Inferior parietal cortex (tissue), 1 donor: Measurements from ENCODE around the gene CETN1.

Experiments used
- DNase-seq: peaks from one replicate; pipeline ENCODE4 v3.0.0-alpha.2; 2016; ENCODE audit errors: extremely low spot score

CETN1 gene

GRCh38 chr18:576924-577323, 3.3 kb upstream of the CETN1 start:
- no peak for DNase-seq

- no peak for DNase-seq
These were observed 2.4 kb upstream of the CETN1 start for GRCh38 chr18:577643-578375.

GRCh38 chr18:579238-579637, 942 bp upstream of the CETN1 start:
- DNase-seq, result no peak

- no peak for DNase-seq
These were observed 916 bp downstream of the CETN1 start for GRCh38 chr18:581096-581495.

- DNase-seq, result peak; percentile 25
These were observed 2.3 kb downstream of the CETN1 start for GRCh38 chr18:582465-582864.

- no peak for DNase-seq
These were observed 14.9 kb downstream of the CETN1 start for GRCh38 chr18:595068-595467.

- DNase-seq, result no peak
These were observed 15.4 kb downstream of the CETN1 start for GRCh38 chr18:595571-595970.

- DNase-seq, result no peak
These were observed 16.2 kb downstream of the CETN1 start for GRCh38 chr18:596288-596881.

- no peak for DNase-seq
These were observed 18.0 kb downstream of the CETN1 start for GRCh38 chr18:598124-598589.

- DNase-seq, result no peak
These were observed 19.9 kb downstream of the CETN1 start for GRCh38 chr18:600107-600506.

- no peak for DNase-seq
These were observed 24.6 kb downstream of the CETN1 start for GRCh38 chr18:604771-605170.

GRCh38 chr18:607930-608329, 27.8 kb downstream of the CETN1 start:
- no peak for DNase-seq

GRCh38 chr18:610214-610928, 30.2 kb downstream of the CETN1 start:
- no peak for DNase-seq

GRCh38 chr18:612156-612555, 32.0 kb downstream of the CETN1 start:
- DNase-seq, result no peak

GRCh38 chr18:614193-614592, 34.0 kb downstream of the CETN1 start:
- no peak for DNase-seq

GRCh38 chr18:615092-615521, 34.9 kb downstream of the CETN1 start:
- no peak for DNase-seq

- no peak for DNase-seq
These were observed 35.6 kb downstream of the CETN1 start for GRCh38 chr18:615773-616172.

- peak; percentile 68 for DNase-seq
These were observed 36.3 kb downstream of the CETN1 start for GRCh38 chr18:616380-616995.

- DNase-seq, result no peak
These were observed 37.9 kb downstream of the CETN1 start for GRCh38 chr18:617970-618504.

GRCh38 chr18:618618-619017, 38.4 kb downstream of the CETN1 start:
- DNase-seq, result no peak

GRCh38 chr18:621291-622043, 41.3 kb downstream of the CETN1 start:
- DNase-seq, result no peak
